Right lobe of liver (tissue), 4 donors: ENCODE measurements around the gene IRF2.

ENCODE experiments used
- POLR2A ChIP-seq: fragments of 450-650 bp; IDR thresholded peaks from one replicate; pipeline ENCODE4 v1.6.1; 2017; ENCODE audit warnings: antibody characterized with exemption, mild to moderate bottlenecking
- TF ChIP-seq, protein P1 (sequence below), 4 donors: fragments of 200-600 bp in 3 of 4; fragments of 450-650 bp in 1 of 4; IDR thresholded peaks; one replicate each; pipeline versions ENCODE4 v1.5.1 to v1.8.0; 2016 to 2022; ENCODE audit warnings: antibody characterized with exemption in 4 of 4, mild to moderate bottlenecking in 2 of 4
- donor health status: DM: no; HTN: no; CAD: no.
- donor health status: DM: no; HTN: no; CAD: no.
- donor health status: DM: no; HTN: yes; CAD: no.

DNA sequence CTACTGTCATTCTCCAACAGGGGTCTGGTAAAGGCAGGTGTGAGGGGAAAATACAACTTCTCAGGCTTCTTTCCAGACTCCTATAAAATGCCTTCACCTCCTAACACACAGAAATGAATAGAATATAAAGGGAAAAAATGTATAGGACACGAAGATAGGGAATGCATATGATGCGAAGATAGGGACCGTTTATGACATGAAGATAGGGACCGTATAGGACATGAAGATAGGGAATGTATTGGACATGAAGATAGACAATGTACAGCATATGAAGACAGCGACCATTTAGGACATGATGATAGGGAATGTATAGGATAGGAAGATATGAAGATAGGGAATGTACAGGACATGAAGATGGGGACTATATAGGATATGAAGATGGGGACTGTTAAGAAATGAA, 10.5 kb downstream of the IRF2 start:
- TF ChIP-seq, protein P1, sequence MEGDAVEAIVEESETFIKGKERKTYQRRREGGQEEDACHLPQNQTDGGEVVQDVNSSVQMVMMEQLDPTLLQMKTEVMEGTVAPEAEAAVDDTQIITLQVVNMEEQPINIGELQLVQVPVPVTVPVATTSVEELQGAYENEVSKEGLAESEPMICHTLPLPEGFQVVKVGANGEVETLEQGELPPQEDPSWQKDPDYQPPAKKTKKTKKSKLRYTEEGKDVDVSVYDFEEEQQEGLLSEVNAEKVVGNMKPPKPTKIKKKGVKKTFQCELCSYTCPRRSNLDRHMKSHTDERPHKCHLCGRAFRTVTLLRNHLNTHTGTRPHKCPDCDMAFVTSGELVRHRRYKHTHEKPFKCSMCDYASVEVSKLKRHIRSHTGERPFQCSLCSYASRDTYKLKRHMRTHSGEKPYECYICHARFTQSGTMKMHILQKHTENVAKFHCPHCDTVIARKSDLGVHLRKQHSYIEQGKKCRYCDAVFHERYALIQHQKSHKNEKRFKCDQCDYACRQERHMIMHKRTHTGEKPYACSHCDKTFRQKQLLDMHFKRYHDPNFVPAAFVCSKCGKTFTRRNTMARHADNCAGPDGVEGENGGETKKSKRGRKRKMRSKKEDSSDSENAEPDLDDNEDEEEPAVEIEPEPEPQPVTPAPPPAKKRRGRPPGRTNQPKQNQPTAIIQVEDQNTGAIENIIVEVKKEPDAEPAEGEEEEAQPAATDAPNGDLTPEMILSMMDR (IDR thresholded peaks at IDR 0.05) = no peak
- TF ChIP-seq POLR2A = no peak
